ENCODE measurements around the gene P4HA2. TPM values are rescaled to one million over a fixed set of nuclear protein-coding genes. Genes with fewer than 3 reads are reported as not detected.

Gene P4HA2
- total RNA-seq, 2 donors from 2014 or later, result 15.1 to 19.6 TPM

- Histone ChIP-seq H3K4me1 (ENCODE audit: control insufficient read depth, insufficient read depth, low read length) (no peaks in the 10 kb centered on the region), H3K27ac (ENCODE audit: low read depth, low read length) (no peak overlapping the region), H3K9me3 (ENCODE audit: control insufficient read depth, low read length) (no peaks in the 10 kb centered on the region), H3K9ac (ENCODE audit: extremely low read depth, low read length, poor library complexity, severe bottlenecking) (no peak overlapping the region), H3K36me3 (ENCODE audit: control insufficient read depth, insufficient read depth, low read length) (peaks cover 4% of the 10 kb centered on the region), H3K4me3 (ENCODE audit: low read length) (no peak overlapping the region), H3K27me3 (ENCODE audit: control insufficient read depth, insufficient read depth, low read length, poor library complexity, severe bottlenecking) (no peaks in the 10 kb centered on the region)
- peaks cover 2% of the 10 kb centered on the region for H3K27me3 Mint-ChIP-seq (ENCODE audit: insufficient read depth)
- DNase-seq, result peak; percentile 64
- peak; percentile 37 for TF ChIP-seq CTCF (conservative IDR thresholded peaks at IDR 0.05)
- H3K27ac Mint-ChIP-seq, result no peak overlapping the region
- H3K4me3 Mint-ChIP-seq, result no peak overlapping the region
- H3K9me3 Mint-ChIP-seq, result no peaks in the 10 kb centered on the region
- WGBS, 2 experiments (ENCODE audit: insufficient coverage in 1 of 2, insufficient read length in 1 of 2), result 95 to 96% methylated on average over 43 to 77 of the region's 77 CpGs
- no peaks in the 10 kb centered on the region for H3K36me3 Mint-ChIP-seq (ENCODE audit: low read depth)
- H3K4me1 Mint-ChIP-seq, result no peaks in the 10 kb centered on the region
Measured at GRCh38 chr5:132271251-132272246, 43.9 kb upstream of the P4HA2 start.

GRCh38 chr5:132270706-132271105, 43.1 kb upstream of the P4HA2 start:
- TF ChIP-seq CTCF (conservative IDR thresholded peaks at IDR 0.05), result no peak
- WGBS, 2 experiments (ENCODE audit: insufficient coverage in 1 of 2, insufficient read length in 1 of 2), result 88 to 93% methylated on average over 5 to 6 of the region's 6 CpGs
- no peak overlapping the region for H3K4me3 ChIP-seq (ENCODE audit: low read length)
- H3K4me1 ChIP-seq (ENCODE audit: control insufficient read depth, insufficient read depth, low read length), result no peaks in the 10 kb centered on the region
- Mint-ChIP-seq H3K4me1 (no peaks in the 10 kb centered on the region), H3K27me3 (ENCODE audit: insufficient read depth) (peaks cover 2% of the 10 kb centered on the region), H3K36me3 (ENCODE audit: low read depth) (no peaks in the 10 kb centered on the region), H3K9me3 (no peaks in the 10 kb centered on the region), H3K27ac (no peak overlapping the region), H3K4me3 (no peak overlapping the region)
- no peak overlapping the region for H3K27ac ChIP-seq (ENCODE audit: low read depth, low read length)
- H3K27me3 ChIP-seq (ENCODE audit: control insufficient read depth, insufficient read depth, low read length, poor library complexity, severe bottlenecking), result no peaks in the 10 kb centered on the region
- no peak for DNase-seq
- H3K9me3 ChIP-seq (ENCODE audit: control insufficient read depth, low read length), result no peaks in the 10 kb centered on the region
- H3K36me3 ChIP-seq (ENCODE audit: control insufficient read depth, insufficient read depth, low read length), result peaks cover 4% of the 10 kb centered on the region
- no peak overlapping the region for H3K9ac ChIP-seq (ENCODE audit: extremely low read depth, low read length, poor library complexity, severe bottlenecking)

GRCh38 chr5:132270335-132270665, 42.6 kb upstream of the P4HA2 start:
- WGBS, 2 experiments (ENCODE audit: insufficient coverage in 1 of 2, insufficient read length in 1 of 2), result 83 to 88% methylated on average over 1 of the region's 1 CpG
- H3K4me1 ChIP-seq (ENCODE audit: control insufficient read depth, insufficient read depth, low read length), result no peaks in the 10 kb centered on the region
- H3K36me3 ChIP-seq (ENCODE audit: control insufficient read depth, insufficient read depth, low read length), result peaks cover 4% of the 10 kb centered on the region
- Mint-ChIP-seq H3K4me3 (no peak overlapping the region), H3K9me3 (no peaks in the 10 kb centered on the region), H3K36me3 (ENCODE audit: low read depth) (no peaks in the 10 kb centered on the region), H3K27ac (no peak overlapping the region), H3K27me3 (ENCODE audit: insufficient read depth) (no peaks in the 10 kb centered on the region), H3K4me1 (no peaks in the 10 kb centered on the region)
- no peak overlapping the region for H3K27ac ChIP-seq (ENCODE audit: low read depth, low read length)
- H3K9ac ChIP-seq (ENCODE audit: extremely low read depth, low read length, poor library complexity, severe bottlenecking), result no peak overlapping the region
- no peak for TF ChIP-seq CTCF (conservative IDR thresholded peaks at IDR 0.05)
- no peak for DNase-seq
- H3K9me3 ChIP-seq (ENCODE audit: control insufficient read depth, low read length), result no peaks in the 10 kb centered on the region
- no peak overlapping the region for H3K4me3 ChIP-seq (ENCODE audit: low read length)
- no peaks in the 10 kb centered on the region for H3K27me3 ChIP-seq (ENCODE audit: control insufficient read depth, insufficient read depth, low read length, poor library complexity, severe bottlenecking)

All from endodermal cell (in vitro differentiated cells).